Measurements from ENCODE around the gene TOMM6.
A peak's percentile ranks its signal among the peaks of the same experiment; 100 is the strongest.
"Not testable (repeated sequence)": the region's sequence is repeated elsewhere in the genome, so short reads cannot be mapped to it uniquely, and the experiment has no call there.

The TOMM6 gene

GRCh38 chr6:41785689-41786450 lies 1.6 kb upstream of the TOMM6 start:
- DNase-seq: no peak

GRCh38 chr6:41786451-41787218 lies 859 bp upstream of the TOMM6 start:
- DNase-seq: peak; percentile 19

- no peak for DNase-seq
These were observed 1.9 kb downstream of the TOMM6 start for GRCh38 chr6:41789390-41789724.

GRCh38 chr6:41790045-41790444 lies 2.6 kb downstream of the TOMM6 start:
- peak; percentile 15 for DNase-seq

GRCh38 chr6:41791305-41791704 lies 3.8 kb downstream of the TOMM6 start:
- DNase-seq: no peak

- no peak for DNase-seq
These were observed 4.5 kb downstream of the TOMM6 start for GRCh38 chr6:41791984-41792383.

GRCh38 chr6:41796474-41796873 lies 9.0 kb downstream of the TOMM6 start:
- DNase-seq: no peak

GRCh38 chr6:41798901-41799558 lies 11.5 kb downstream of the TOMM6 start:
- no peak for DNase-seq

GRCh38 chr6:41799559-41799911 lies 12.0 kb downstream of the TOMM6 start:
- DNase-seq: no peak

- DNase-seq: no peak
These were observed 13.9 kb downstream of the TOMM6 start for GRCh38 chr6:41801380-41801779.

- no peak for DNase-seq
These were observed 18.6 kb downstream of the TOMM6 start for GRCh38 chr6:41805830-41806774.

GRCh38 chr6:41811095-41811494 lies 23.6 kb downstream of the TOMM6 start:
- DNase-seq: no peak

- not testable (repeated sequence) for DNase-seq
These were observed 24.5 kb downstream of the TOMM6 start for GRCh38 chr6:41811946-41812345.

GRCh38 chr6:41813469-41813868 lies 26.0 kb downstream of the TOMM6 start:
- DNase-seq: no peak

GRCh38 chr6:41813956-41814355 lies 26.5 kb downstream of the TOMM6 start:
- DNase-seq: no peak

- DNase-seq: no peak
These were observed 27.1 kb downstream of the TOMM6 start for GRCh38 chr6:41814629-41815028.

- no peak for DNase-seq
These were observed 28.1 kb downstream of the TOMM6 start for GRCh38 chr6:41815587-41815986.

GRCh38 chr6:41818271-41819054 lies 31.0 kb downstream of the TOMM6 start:
- DNase-seq: peak; percentile 32

- DNase-seq: no peak
These were observed 33.8 kb downstream of the TOMM6 start for GRCh38 chr6:41821266-41821665.

GRCh38 chr6:41822021-41822420 lies 34.5 kb downstream of the TOMM6 start:
- DNase-seq: no peak

- no peak for DNase-seq
These were observed 35.7 kb downstream of the TOMM6 start for GRCh38 chr6:41823178-41823577.
